HEK293 (cell line): Measurements from ENCODE around the gene SURF1.

Source experiments
- CTCF ChIP-seq: fragments of 450-650 bp; formaldehyde crosslinking; IDR thresholded peaks from 2 replicates; pipeline ENCODE4 v1.5.1; 2016; ENCODE audit warnings: missing biosample characterization, missing genetic modification characterization
- IKZF3 ChIP-seq: fragments of 450-650 bp; IDR thresholded peaks from 2 replicates; pipeline ENCODE4 v1.5.0; 2018; ENCODE audit warnings: missing biosample characterization, mild to moderate bottlenecking, missing genetic modification characterization, moderate library complexity
- MZF1 ChIP-seq: fragments of 450-650 bp; formaldehyde crosslinking; IDR thresholded peaks from 2 replicates; pipeline ENCODE4 v1.5.1; 2017; ENCODE audit warnings: missing biosample characterization, missing genetic modification characterization, borderline replicate concordance
- SETDB1 ChIP-seq: IDR thresholded peaks from one replicate; pipeline ENCODE4 v1.6.1; 2017; ENCODE audit warnings: mild to moderate bottlenecking, low read length, moderate library complexity, mixed read lengths; ENCODE audit not compliant: insufficient read length
- ZBTB20 ChIP-seq: fragments of 450-650 bp; formaldehyde crosslinking; IDR thresholded peaks from 2 replicates; pipeline ENCODE4 v1.5.1; 2016; ENCODE audit warnings: missing biosample characterization, missing genetic modification characterization
- ZNF121 ChIP-seq: fragments of 450-650 bp; formaldehyde crosslinking; IDR thresholded peaks from 2 replicates; pipeline ENCODE4 v1.5.1; 2016; ENCODE audit warnings: missing biosample characterization, missing genetic modification characterization
- ZNF274 ChIP-seq, 2 experiments: fragments of 200-500 bp in 1 of 2; fragments of 450-650 bp in 1 of 2; sonication (Bioruptor generic) in 1 of 2; formaldehyde crosslinking in 1 of 2; IDR thresholded peaks; 2 replicates each; pipeline versions ENCODE4 v1.5.1 to v1.6.1; 2014 to 2016; ENCODE audit warnings: borderline replicate concordance in 1 of 2, inconsistent platforms in 1 of 2, low read length in 1 of 2, missing biosample characterization in 1 of 2, missing genetic modification characterization in 1 of 2
- ZNF362 ChIP-seq: fragments of 450-650 bp; formaldehyde crosslinking; IDR thresholded peaks from 2 replicates; pipeline ENCODE4 v1.5.1; 2016; ENCODE audit warnings: missing biosample characterization, missing genetic modification characterization
- ZNF560 ChIP-seq: fragments of 450-650 bp; formaldehyde crosslinking; IDR thresholded peaks from 2 replicates; pipeline ENCODE4 v1.5.1; 2017; ENCODE audit warnings: missing biosample characterization, missing genetic modification characterization, borderline replicate concordance
- ZNF785 ChIP-seq: fragments of 450-650 bp; formaldehyde crosslinking; IDR thresholded peaks from 2 replicates; pipeline ENCODE4 v1.5.1; 2016; ENCODE audit warnings: missing biosample characterization, missing genetic modification characterization
- ZSCAN23 ChIP-seq: fragments of 450-650 bp; formaldehyde crosslinking; IDR thresholded peaks from 2 replicates; pipeline ENCODE4 v1.5.1; 2016; ENCODE audit warnings: missing biosample characterization, missing genetic modification characterization
- TF ChIP-seq, protein P1 (sequence below): IDR thresholded peaks from 2 replicates; pipeline ENCODE4 v1.6.1; 2011; ENCODE audit warnings: mild to moderate bottlenecking, low read depth, low read length, borderline replicate concordance
- TF ChIP-seq, protein P2 (sequence below): fragments of 450-650 bp; formaldehyde crosslinking; IDR thresholded peaks from 2 replicates; pipeline ENCODE4 v1.5.1; 2016; ENCODE audit warnings: missing biosample characterization, missing genetic modification characterization
- TF ChIP-seq, protein P3 (sequence below): fragments of 450-650 bp; formaldehyde crosslinking; IDR thresholded peaks from 2 replicates; pipeline ENCODE4 v1.5.1; 2017; ENCODE audit warnings: missing biosample characterization, missing genetic modification characterization

GRCh38 chr9:133369422-133369821 lies 13.1 kb upstream of the SURF1 start:
- TF ChIP-seq MZF1 (tag by site-specific recombination) (no peak), ZNF274 (IDR thresholded peaks at IDR 0.05; ENCODE audit: low read length) (no peak), ZNF274 (tag by site-specific recombination; IDR thresholded peaks at IDR 0.05; ENCODE audit: borderline replicate concordance) (no peak), CTCF (tag by site-specific recombination) (no peak), IKZF3 (no peak), ZNF121 (no peak), ZSCAN23 (tag by site-specific recombination) (no peak), ZNF785 (no peak), ZNF560 (tag by site-specific recombination) (no peak), ZNF362 (tag by site-specific recombination) (no peak), SETDB1 (no peak), ZBTB20 (tag by site-specific recombination) (no peak)
- TF ChIP-seq, protein P1, sequence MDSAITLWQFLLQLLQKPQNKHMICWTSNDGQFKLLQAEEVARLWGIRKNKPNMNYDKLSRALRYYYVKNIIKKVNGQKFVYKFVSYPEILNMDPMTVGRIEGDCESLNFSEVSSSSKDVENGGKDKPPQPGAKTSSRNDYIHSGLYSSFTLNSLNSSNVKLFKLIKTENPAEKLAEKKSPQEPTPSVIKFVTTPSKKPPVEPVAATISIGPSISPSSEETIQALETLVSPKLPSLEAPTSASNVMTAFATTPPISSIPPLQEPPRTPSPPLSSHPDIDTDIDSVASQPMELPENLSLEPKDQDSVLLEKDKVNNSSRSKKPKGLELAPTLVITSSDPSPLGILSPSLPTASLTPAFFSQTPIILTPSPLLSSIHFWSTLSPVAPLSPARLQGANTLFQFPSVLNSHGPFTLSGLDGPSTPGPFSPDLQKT, result no peak
- TF ChIP-seq, protein P2, sequence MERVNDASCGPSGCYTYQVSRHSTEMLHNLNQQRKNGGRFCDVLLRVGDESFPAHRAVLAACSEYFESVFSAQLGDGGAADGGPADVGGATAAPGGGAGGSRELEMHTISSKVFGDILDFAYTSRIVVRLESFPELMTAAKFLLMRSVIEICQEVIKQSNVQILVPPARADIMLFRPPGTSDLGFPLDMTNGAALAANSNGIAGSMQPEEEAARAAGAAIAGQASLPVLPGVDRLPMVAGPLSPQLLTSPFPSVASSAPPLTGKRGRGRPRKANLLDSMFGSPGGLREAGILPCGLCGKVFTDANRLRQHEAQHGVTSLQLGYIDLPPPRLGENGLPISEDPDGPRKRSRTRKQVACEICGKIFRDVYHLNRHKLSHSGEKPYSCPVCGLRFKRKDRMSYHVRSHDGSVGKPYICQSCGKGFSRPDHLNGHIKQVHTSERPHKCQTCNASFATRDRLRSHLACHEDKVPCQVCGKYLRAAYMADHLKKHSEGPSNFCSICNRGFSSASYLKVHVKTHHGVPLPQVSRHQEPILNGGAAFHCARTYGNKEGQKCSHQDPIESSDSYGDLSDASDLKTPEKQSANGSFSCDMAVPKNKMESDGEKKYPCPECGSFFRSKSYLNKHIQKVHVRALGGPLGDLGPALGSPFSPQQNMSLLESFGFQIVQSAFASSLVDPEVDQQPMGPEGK (tag by site-specific recombination), result no peak
- TF ChIP-seq, protein P3, sequence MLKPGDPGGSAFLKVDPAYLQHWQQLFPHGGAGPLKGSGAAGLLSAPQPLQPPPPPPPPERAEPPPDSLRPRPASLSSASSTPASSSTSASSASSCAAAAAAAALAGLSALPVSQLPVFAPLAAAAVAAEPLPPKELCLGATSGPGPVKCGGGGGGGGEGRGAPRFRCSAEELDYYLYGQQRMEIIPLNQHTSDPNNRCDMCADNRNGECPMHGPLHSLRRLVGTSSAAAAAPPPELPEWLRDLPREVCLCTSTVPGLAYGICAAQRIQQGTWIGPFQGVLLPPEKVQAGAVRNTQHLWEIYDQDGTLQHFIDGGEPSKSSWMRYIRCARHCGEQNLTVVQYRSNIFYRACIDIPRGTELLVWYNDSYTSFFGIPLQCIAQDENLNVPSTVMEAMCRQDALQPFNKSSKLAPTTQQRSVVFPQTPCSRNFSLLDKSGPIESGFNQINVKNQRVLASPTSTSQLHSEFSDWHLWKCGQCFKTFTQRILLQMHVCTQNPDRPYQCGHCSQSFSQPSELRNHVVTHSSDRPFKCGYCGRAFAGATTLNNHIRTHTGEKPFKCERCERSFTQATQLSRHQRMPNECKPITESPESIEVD (tag by site-specific recombination), result no peak
